Lower leg skin (tissue), 3 donors: ENCODE results near the gene GLYATL3.

ENCODE experiments used
- POLR2A ChIP-seq, 2 donors: fragments of 450-650 bp; IDR thresholded peaks; one replicate each; pipeline ENCODE4 v1.6.1; 2016 to 2017; ENCODE audit warnings: antibody characterized with exemption in 2 of 2, mild to moderate bottlenecking in 1 of 2, moderate library complexity in 1 of 2
- TF ChIP-seq, protein P1 (sequence below), 3 donors: fragments of 450-650 bp; IDR thresholded peaks; one replicate each; pipeline ENCODE4 v1.5.1; 2016; ENCODE audit warnings: antibody characterized with exemption in 3 of 3, mild to moderate bottlenecking in 3 of 3, moderate library complexity in 2 of 3

DNA sequence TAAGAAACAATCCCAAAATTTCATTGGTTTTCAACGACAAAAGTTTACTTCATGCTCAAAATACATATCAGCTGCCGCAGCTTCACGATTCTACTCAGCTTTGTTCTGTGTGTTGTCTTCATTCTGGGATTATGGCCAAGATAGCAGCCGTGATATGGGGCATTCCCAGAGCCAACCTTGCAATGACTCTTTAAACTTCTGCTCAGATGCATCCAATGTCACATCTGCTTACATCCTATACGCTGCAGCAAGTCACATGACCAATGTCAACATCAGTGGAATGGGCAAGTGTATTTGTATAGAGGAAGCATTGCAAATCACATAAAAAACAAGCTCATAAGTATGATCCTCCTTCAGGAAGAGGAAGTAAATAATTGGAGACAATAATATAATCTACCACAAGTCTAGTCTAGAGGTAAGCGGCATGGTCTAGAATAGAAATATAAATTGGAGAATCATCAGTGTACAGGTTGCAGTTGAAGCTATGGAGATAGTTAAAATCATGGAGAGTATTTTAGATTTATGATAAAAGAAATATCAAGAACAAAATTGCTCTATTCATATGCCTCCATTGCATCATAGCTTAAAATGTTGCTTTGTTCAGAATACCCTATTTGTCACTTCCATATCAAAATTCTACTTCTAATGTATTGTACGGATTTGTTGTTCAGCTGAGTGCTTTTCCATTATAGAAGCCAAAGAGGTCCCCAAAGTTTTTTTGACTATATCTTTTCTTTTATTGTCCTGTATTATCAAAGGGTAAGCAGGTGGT, 43.5 kb downstream of the GLYATL3 start:
- TF ChIP-seq, protein P1, sequence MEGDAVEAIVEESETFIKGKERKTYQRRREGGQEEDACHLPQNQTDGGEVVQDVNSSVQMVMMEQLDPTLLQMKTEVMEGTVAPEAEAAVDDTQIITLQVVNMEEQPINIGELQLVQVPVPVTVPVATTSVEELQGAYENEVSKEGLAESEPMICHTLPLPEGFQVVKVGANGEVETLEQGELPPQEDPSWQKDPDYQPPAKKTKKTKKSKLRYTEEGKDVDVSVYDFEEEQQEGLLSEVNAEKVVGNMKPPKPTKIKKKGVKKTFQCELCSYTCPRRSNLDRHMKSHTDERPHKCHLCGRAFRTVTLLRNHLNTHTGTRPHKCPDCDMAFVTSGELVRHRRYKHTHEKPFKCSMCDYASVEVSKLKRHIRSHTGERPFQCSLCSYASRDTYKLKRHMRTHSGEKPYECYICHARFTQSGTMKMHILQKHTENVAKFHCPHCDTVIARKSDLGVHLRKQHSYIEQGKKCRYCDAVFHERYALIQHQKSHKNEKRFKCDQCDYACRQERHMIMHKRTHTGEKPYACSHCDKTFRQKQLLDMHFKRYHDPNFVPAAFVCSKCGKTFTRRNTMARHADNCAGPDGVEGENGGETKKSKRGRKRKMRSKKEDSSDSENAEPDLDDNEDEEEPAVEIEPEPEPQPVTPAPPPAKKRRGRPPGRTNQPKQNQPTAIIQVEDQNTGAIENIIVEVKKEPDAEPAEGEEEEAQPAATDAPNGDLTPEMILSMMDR (IDR thresholded peaks at IDR 0.05): no peak
- TF ChIP-seq POLR2A (IDR thresholded peaks at IDR 0.05): no peak
